Fibroblast of skin of abdomen (primary cell): Measurements from ENCODE around the gene AHCYL1.
"Not testable (repeated sequence)": the region's sequence is repeated elsewhere in the genome, so short reads cannot be mapped to it uniquely, and the experiment has no call there.

ENCODE experiments used
- DNase-seq: peaks from one replicate; pipeline ENCODE4 v3.0.0-alpha.2; 2013

Gene AHCYL1

DNA sequence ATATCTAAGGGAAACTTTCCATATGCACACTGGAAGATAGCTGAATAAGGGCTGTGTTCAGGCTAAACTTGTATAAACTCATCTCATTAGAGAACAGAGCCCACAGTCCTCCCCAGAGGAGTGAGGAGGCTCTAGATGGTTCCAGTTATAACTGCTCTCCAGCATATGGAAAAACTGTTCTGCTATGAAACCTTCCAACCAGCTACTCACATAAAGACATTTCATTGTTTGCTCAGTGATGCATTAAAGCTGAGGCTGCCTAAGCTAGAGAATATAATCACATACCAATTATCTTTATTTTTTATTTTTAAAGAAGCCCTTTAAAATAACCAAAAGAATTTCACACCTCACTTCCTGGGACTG is 13.3 kb downstream of the AHCYL1 start:
- DNase-seq: no peak

DNA sequence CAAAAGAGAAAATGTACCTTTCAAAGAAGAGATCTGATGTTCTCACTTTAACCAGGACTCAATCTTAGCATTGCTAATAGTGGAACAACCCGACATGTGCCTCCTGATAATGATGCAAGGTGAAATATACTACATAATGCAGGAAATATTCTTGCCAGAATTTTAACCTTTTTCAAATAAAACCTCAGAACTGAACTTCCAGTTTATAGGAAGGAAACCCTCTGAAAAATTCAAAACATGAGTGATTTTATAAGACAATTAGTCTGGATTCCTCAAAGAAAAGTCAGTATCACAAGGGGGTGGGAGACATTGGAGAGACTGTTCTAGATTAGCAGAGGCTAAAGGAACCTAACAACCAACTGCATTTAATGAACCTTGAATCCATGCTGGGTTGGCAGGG is 18.1 kb downstream of the AHCYL1 start:
- DNase-seq: no peak

DNA sequence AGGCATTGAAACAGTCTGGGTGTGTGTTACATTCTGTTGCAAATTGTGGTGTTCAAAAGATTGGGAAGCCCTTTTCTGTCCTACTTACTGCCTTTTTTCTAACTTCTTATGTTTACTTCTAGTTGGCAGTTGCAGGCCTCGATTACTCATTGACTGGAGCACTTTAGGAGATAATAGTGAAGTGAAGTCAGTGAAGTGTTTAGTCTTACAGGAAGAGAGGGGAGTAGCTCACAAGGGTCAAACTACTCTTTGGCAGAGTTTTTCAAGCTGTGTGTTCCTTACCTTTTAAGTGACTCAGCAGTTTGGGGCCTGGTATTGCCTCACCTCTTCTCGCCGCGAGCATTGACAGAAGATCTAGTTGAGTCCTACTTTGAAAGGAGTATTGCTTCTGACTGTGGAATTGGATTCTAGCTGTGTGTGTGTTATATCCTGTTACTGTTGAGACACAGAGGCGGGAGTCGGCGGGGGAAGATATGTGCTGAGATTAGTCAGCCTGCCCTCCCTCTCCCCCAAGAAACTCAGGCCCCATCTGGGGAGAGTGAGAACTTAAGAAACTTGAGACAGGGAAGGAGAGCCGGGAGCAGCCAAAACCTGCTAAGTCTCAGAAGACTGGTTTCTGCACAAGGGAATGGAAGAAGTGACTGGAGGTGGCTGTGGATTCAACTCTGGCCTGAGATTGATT is 19.3 kb downstream of the AHCYL1 start:
- DNase-seq: peak; percentile 97

DNA sequence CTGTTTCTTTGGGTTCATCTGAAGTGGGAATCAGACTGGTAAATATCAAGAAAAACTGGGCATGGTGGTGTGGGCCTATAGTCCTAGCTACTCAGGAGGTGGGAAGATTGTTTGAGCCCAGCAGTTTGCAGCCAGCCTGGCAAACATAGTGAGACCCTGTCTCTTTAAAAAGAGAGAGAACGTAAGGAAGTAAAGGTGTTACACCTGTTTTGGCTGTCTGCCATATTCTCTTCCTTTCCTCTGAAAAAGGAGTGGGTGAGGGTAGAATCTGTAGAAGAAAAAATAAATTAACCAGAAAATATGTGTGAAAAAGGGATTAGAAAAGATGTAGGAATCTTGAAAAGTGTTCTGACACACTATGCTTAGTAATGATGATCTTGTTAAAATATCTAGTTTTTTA is 20.0 kb downstream of the AHCYL1 start:
- no peak for DNase-seq

DNA sequence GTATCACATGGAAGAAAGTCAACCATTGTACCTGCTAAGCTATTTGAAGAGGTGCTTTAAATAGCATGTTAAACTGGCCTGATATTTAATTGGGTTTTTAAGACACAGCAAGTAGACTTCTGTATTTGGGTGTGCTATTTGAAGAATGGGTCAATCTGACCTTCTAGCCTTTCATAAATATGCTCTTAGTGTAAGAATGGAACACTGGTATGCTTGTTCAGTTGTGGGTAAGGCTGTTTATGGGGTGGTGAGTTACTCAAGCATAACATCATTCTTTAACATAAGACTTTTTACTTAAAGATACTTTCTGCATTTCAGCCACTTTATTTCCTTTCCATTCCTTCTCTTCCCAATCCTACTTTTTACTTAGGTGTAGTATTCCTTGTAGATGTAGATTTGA is 21.4 kb downstream of the AHCYL1 start:
- DNase-seq: peak; percentile 41

DNA sequence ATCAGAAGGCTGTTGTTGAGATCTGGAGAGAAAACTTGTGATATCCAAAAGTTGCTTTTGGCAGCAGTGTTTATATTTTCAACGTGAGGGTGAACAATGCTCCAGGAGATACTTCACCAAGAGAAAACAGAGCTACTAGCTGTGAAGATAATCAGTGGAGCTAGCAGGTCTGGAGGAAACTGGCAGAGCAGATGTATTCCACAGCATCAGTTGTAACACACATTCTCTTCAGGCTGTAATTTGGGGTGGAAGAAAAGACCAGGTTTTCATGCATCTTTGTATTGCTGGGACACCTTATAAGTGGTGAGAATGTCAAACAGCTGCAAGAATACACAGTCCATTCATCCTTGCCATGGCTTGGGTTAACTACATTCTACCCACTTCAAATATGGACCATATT is 22.0 kb downstream of the AHCYL1 start:
- DNase-seq: no peak

DNA sequence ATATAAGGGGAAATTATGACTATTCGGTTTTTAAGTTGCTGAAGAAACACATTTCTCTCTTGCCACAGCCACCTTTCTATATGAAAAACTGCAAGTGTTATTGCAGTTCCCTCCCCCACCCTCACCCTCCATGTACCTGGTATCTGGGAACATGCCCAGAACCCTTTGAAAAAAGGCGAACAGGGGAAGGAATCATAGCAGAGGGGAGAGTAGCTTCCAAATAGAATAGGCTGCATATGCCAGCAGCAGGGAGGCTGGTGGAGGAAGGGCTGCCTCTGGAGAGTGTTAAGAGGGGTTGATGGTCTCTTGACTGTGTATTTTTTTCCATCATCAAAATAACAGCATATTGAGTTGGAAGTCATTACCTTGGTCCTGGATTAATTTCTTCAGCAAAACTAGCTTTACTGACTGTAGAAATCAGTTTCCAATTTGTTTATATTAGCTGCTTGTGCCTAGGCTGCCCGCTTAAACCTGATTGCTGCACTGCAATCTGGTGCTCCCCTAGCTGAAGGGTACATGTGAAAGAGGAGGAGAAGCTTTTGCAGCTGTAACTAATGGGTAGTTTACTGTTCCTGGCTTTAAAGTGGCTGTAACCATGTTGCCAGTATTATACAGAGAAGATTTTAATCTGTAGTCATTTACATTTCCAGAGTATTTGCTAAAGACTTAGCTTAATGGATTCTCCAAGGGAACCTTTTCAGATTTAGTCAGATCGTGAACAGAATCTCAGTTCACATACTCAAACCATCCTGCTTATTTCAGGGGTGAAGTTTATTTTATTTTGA is 22.7 kb downstream of the AHCYL1 start:
- DNase-seq: no peak

DNA sequence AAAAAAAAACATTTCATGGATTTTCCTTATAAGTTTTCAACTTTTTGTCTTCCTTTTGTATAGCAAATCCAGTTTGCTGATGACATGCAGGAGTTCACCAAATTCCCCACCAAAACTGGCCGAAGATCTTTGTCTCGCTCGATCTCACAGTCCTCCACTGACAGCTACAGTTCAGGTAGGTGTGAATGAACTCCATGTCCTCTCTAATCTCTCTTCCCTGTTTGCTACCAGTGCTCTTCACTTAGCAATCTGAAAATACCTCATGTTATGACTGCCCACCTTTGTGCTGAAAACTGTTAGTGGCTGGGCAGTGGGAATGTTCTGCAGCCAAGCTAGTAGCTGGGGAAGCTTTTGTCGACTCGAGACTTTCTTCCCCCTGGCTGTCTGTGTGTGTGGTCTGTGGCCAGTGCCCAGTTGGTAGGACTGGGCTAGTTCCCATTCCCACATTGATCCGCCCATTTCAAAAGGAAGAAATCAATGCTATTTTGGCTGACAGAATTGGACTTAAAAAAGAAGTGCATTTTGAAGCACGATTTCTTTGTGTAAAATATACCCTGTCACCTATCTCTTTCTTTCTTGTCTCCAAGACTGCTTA is 24.5 kb downstream of the AHCYL1 start:
- no peak for DNase-seq

DNA sequence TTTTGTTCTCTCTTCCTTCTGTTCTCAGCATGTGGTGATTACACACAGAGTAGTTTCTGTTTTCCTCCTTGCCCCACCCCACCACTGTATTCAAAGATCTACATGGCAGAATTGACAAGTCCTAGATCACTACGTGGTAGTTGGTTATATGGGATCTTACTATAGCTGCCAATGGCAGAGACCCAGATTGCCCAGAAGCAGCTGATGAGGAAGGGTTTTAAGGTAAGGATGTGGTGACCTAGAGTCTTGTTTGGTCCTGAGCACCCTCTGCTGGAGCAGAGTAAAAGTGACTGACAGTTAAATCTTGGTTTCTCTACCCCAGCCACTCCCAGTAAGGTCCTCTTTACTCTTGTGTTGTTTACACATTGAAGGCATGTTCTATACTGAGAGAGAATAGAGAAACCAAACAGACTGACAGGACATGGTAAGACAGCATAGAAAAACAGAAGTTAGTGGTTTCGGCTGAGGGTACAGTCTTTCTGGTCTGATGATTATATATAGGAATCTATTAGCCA is 27.0 kb downstream of the AHCYL1 start:
- peak; percentile 55 for DNase-seq

DNA sequence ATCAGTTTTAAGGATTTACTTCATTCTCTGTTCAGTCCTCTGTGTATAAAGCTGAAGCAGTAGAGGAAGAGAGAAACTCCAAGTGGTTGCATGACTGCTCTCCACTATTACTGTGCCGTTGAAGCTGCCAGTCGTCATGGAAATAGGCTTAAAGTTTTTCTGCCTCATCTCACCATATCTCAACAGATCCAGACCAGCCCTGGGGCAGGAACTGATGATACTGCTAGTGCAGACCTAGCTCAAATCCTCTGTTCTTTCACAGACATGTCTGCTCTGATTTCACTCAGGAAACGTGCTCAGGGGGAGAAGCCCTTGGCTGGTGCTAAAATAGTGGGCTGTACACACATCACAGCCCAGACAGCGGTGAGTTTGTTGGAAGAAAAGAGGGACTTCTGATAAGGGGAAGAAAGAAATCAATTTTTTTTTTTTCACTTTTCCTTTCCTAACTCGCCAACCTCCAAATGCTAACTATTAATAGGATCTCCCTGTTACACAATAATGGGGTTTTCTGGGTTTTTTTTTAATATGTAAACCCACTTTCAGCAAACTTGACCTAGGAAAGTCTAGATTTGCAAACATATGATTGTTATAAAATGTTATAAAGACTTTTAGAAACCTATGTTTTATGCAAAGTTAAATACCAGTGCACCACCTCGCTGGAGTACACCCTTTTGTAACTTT is 27.7 kb downstream of the AHCYL1 start:
- DNase-seq: no peak

DNA sequence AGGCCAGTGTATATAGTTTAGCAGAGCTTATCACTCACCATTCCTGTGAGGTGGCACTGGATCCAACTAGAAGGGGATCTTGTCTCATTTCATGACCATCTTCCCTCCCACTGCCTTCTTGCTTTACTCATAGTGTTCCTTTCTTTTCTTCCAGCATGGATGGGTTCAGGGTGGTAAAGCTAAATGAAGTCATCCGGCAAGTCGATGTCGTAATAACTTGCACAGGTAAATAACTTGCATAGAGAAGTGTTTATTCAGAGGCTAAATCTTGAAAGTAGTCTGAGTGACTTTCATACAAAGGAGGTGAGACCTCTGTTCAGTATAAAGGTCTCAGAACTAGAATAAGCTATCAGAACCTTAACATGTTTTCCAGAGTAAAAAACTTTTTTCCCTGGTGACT is 33.2 kb downstream of the AHCYL1 start:
- DNase-seq: no peak

DNA sequence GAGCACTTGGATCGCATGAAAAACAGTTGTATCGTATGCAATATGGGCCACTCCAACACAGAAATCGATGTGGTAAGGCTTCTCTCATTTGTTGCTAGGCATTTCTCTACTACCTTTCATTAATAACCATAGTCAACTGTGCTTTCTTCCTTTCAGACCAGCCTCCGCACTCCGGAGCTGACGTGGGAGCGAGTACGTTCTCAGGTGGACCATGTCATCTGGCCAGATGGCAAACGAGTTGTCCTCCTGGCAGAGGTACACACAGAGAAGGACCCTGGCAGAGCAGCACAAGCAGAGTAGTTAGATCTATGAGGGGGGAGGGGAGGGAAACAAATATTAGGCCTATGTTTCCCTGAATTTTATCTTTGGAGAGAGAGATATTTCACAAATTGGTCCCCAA is 33.8 kb downstream of the AHCYL1 start:
- no peak for DNase-seq

DNA sequence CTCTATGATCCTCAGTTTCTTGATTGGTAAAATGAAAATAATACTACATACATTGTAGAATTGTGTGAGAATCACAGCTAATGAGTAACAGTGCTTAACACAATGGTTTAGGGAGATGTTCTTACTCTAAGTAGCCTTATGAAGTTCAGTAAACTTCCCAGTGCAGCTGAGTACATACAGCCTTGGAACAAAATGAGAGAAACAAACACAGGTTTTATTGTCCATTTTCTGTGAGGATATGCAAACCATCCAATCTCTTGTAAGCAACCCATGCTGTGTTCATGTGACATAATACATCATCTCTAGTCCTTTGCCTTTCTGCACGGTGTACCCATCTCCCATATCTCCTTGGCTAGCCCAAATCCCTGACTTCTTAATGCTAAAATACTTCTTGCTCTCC is 35.2 kb downstream of the AHCYL1 start:
- no peak for DNase-seq

DNA sequence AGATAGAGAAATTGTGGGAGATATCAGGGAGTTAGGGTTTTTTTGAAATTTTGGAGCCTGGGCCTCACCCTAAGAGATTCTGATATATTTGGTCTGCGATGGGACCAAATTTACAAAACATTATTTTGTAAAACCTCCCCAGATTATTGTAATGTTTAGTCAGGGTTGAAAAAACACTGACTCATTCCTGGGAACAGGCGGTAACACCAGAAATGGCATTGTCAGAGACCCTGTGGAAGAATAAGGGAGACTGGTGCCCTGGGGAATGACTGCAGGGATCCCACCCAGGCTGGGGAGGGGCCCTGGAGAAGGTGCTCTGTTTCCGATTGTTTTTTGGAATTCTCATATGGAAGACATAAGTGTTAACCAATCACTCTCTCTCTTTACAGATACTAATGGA is 36.7 kb downstream of the AHCYL1 start:
- no peak for DNase-seq

DNA sequence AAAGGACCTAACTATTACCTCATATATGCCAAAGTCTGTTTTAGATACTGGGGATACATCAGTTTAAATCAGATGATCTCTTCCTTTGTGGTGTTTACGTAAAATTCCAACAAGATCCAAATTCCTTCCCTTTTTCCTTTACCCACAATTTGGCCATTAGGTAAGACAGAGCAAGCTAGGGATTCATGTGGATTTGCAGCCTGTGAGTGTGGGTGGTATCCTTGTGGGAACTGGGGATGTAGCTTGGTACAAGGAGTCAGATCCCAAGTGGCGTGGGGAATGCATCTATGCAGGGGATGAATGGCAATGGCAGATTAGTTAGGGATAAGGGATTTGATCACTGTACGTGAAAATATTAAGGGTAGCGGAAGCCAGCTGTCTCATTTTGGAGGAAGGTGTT is 40.0 kb downstream of the AHCYL1 start:
- DNase-seq: no peak

DNA sequence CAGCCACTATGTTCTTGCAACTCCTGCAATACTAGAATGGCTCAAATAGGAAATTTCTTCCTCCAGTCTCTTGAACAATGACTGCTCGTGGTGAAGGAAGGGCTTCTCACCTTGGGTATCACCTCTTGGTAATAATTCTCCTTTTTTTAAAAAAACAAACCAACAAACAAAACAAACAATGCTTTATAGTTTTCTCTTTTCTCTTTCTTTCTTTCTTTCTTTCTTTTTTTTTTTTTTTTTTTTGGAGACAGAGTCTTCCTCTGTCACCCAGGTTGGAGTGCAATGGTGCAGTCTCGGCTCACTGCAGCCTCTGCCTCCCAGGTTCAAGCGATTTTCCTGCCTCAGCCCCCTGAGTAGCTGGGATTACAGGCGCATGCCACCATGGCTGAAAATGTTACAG is 46.1 kb downstream of the AHCYL1 start:
- DNase-seq: not testable (repeated sequence)

DNA sequence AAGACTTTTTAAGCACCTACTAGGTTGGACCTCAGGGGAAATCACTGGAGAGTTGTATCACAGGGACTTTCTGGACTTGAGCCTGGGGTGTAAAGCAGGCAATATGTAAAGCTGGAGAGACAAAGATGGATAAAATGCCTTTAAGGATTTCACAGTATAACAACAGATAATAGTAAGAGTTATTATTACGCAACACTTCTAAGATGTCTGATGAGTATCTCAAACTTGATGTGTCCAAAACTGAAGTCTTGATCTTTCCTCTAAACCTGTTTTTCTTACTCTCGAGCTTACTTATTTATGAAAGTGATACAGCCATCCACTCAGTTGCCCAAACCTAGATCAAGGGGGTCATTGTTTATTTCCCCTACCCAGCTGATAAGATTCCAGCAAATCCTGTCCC is 47.8 kb downstream of the AHCYL1 start:
- no peak for DNase-seq

DNA sequence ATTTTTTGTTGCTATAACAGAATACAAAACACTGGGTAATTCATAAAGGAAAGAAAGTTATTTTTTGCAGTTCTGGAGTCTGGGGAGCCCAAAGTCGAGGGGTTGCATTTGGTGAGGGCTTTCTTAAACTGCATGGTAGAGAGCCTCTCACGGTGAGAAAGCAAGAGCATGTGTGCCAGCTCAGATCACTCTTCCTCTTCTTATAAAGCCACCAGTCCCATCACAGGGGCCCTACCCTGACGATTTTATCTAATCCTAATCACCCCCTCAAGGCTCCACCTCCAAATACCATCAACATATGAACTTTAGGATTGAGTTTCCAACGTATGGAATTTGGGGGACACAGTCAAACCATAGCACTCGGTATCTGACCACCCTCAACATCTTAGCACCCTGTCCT is 48.9 kb downstream of the AHCYL1 start:
- no peak for DNase-seq

DNA sequence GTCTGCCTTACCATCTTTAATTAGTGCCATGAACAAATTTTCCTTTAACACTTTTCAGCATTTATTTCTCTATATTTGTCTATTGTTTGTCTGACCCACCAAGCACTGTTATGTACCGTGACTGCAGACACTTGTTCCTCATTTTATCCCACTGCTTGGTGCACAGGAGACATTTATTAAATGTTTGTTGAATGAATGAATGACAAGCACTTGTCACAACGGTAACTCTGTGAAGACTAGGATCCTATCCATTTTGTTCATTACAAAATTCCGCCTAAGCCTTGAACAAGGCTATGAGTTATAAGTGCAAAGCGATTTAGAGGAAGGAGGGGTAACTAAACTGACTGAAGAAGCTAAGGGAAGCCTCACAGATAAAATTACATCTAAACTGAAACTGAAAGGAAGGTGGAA is 49.5 kb downstream of the AHCYL1 start:
- no peak for DNase-seq

DNA sequence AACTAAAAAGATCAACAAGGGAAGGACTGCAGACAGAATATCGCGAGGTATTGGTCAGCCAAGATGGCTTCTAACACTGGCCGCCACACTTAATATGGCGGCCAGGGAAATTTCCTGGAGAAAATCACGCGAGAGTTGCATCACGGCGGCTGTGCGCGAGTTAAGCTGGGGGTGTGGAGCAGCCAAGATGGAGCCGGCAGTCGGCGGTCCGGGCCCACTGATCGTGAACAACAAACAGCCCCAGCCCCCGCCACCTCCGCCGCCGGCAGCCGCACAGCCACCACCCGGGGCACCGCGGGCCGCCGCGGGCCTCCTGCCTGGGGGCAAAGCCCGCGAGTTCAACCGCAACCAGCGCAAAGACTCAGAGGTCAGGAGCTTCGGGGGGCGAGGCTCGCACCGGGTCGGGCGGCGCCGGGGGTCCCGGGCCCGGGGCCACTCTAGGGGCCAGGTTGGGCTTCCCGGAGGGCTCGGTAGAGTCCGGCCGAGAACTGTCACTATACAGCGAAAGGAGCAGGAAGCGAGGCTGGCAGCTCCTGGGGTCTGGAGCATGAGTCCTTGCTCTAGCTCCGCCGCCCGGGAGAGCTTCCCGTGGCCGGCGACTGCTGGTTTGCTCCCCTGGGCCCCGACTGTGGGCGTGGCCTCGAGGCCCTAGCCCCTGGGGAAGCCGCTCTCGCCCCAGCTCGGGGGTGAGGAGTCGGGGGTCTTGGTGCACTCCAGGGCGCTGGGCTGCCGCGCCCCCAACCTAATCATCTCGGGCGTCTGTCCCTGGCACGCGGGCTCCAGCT is 50.1 kb downstream of the AHCYL1 start, which contains the start of gene STRIP1:
TSS of gene STRIP1 (plus strand) at position 174 of the 785 bp plus-strand sequence. CDS start at position 188, 14 bp downstream.
- peak; percentile 98 for DNase-seq

DNA sequence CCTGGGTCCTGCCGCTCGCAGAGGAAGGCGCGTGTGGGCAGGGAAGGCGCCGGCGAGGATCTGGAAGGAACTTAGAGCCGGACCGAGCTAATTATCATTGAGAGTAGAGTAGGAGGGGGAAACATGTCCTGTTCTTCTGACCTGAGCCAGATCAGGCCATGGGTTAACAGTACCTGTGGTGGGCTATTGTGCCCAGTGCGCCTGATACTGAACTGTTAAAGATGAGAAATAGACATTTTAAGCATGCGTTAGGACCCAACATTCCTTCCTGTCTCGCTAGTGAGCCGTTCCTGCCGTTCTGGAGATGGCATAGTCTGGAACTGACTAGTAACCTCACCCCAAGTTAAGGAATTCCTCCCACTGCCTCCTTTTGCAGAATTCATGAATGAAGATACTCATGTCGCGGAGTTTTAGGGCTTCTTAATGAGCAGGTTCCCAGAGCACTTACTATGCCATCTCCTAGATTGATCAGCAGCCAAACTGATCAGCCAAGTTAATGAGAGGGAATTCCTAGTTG is 50.7 kb downstream of the AHCYL1 start:
- peak; percentile 13 for DNase-seq

DNA sequence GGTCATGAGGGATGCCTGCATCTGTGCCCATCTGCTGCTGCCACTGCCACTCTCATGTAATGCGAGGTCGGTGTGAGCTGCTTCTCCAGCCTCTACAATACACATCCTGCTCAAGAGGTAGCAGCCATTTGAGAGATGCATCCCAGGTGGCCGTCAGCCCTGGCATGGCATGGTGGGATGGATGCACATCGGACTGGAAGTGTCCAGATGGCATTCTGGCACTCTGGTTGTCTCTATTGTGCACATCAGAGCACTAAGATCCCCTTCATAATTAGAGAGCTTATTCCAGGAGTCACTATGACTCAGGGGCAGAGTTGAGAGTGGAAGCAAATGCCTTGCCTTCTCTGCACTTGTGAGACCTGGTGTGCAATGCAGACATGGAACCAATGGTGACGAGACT is 53.7 kb downstream of the AHCYL1 start:
- DNase-seq: no peak
